ENCODE measurements around the gene KRTAP2-1. TPM values are rescaled to one million over a fixed set of nuclear protein-coding genes. Genes with fewer than 3 reads are reported as not detected.
A peak's percentile ranks its signal among the peaks of the same experiment; 100 is the strongest.

The KRTAP2-1 gene
- total and polyA plus RNA-seq, 2 of the 13 experiments (the other 11 are each of a cell fraction or from before 2014, with no cell fraction given): not detected

DNA sequence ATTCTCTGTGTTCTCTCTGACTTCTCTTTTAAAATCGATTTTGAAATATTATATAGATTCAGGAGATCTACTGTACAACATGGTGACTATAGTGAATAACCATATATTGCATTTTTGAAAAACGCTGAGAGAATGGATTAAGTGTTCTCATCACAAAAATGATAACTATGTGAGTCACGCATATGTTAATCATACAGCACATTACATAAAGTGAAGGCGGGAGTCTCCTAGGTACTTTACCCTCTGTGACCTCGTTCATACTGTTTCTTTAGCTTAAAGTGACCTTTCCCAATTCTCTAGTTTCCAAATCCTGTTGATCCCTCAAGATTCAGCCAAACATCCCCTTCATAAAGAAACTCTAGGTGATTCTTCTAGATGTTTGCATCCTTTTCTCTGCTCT is 44.3 kb downstream of the KRTAP2-1 start (continued):
- TF ChIP-seq HIVEP1 (CRISPR knock-in tag; IDR thresholded peaks at IDR 0.05) (no peak), EP300 (IDR thresholded peaks at IDR 0.05; ENCODE audit: low read depth in 2 of 2, low read length in 2 of 2) (peak in 1 of 2 experiments; percentile 51; a peak in 1 of 4 replicates), EP300 (CRISPR knock-in tag; IDR thresholded peaks at IDR 0.05; ENCODE audit: borderline replicate concordance) (no peak), ZNF292 (CRISPR knock-in tag; IDR thresholded peaks at IDR 0.05; ENCODE audit: borderline replicate concordance, low read depth) (no peak), KLF6 (CRISPR knock-in tag; IDR thresholded peaks at IDR 0.05) (no peak)

DNA sequence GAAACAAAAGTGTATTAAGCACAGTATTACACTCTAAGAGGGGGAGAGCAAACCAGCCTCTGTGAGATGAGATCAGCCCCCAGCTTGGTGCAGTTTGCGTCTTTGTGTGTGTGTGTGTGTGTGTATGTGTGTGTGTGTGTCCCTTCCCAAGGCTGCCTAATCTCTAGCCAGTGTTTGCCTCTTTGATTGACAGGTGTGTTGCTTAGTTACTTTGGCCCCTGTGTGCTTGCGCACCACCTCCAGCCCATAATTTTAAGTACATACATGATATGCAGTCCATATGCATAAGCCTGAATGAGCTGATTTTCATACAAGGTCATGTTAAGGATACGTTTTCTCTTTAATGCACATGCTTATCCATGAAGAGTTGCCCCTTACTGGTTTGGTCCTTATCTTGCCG is 45.3 kb downstream of the KRTAP2-1 start:
- POLR2A ChIA-PET: interaction anchor here (0.7 kb wide), 1 partner anchor 45 kb away, joined by 3 read pairs; no protein-coding TSS in a partner anchor
- H3K27me3 ChIP-seq (ENCODE audit: control insufficient read depth in 1 of 2, insufficient read depth in 2 of 2, low read length in 2 of 2): no peaks in the 10 kb centered on the region
- no peaks in the 10 kb centered on the region for H3K9me3 ChIP-seq (ENCODE audit: low read length)
- H4K20me1 ChIP-seq (ENCODE audit: insufficient read depth, low read length): no peaks in the 10 kb centered on the region
- H3K4me3 ChIP-seq (replicated peaks in 1 of 3; ENCODE audit: insufficient read depth in 1 of 3, low read depth in 2 of 3, low read length in 3 of 3): no peak overlapping the region
- no peaks in the 10 kb centered on the region for H3K36me3 ChIP-seq (replicated peaks in 1 of 2; ENCODE audit: control insufficient read depth in 1 of 2, insufficient read depth in 2 of 2, low read length in 2 of 2)
- no peak overlapping the region for H3K4me2 ChIP-seq (ENCODE audit: low read depth, low read length)
- BruUV-seq (replicated peaks): no TSS peak
- FAIRE-seq: no peak
- H2AFZ ChIP-seq (ENCODE audit: low read length): no peak overlapping the region
- intact Hi-C loops (cut with micrococcal nuclease; ENCODE audit: unreplicated experiment) (no loop called here), in situ Hi-C loops (cut with HindIII; ENCODE audit: extremely low pct_ligation_motif_present, low pct_unique_long_range_greater_than_20kb) (loop anchor here (5.0 kb wide), 2 partner anchors 39 to 89 kb away; no protein-coding TSS in a partner anchor)
- WGBS (ENCODE audit: low lambda C conversion rate): 87% methylated on average over 4 of the region's 4 CpGs
- peaks cover 50% of the 10 kb centered on the region for H3K4me1 ChIP-seq (ENCODE audit: insufficient read depth, low read length)
- H3K79me2 ChIP-seq (ENCODE audit: insufficient read depth, low read length): no peaks in the 10 kb centered on the region
- TF ChIP-seq, protein P1, sequence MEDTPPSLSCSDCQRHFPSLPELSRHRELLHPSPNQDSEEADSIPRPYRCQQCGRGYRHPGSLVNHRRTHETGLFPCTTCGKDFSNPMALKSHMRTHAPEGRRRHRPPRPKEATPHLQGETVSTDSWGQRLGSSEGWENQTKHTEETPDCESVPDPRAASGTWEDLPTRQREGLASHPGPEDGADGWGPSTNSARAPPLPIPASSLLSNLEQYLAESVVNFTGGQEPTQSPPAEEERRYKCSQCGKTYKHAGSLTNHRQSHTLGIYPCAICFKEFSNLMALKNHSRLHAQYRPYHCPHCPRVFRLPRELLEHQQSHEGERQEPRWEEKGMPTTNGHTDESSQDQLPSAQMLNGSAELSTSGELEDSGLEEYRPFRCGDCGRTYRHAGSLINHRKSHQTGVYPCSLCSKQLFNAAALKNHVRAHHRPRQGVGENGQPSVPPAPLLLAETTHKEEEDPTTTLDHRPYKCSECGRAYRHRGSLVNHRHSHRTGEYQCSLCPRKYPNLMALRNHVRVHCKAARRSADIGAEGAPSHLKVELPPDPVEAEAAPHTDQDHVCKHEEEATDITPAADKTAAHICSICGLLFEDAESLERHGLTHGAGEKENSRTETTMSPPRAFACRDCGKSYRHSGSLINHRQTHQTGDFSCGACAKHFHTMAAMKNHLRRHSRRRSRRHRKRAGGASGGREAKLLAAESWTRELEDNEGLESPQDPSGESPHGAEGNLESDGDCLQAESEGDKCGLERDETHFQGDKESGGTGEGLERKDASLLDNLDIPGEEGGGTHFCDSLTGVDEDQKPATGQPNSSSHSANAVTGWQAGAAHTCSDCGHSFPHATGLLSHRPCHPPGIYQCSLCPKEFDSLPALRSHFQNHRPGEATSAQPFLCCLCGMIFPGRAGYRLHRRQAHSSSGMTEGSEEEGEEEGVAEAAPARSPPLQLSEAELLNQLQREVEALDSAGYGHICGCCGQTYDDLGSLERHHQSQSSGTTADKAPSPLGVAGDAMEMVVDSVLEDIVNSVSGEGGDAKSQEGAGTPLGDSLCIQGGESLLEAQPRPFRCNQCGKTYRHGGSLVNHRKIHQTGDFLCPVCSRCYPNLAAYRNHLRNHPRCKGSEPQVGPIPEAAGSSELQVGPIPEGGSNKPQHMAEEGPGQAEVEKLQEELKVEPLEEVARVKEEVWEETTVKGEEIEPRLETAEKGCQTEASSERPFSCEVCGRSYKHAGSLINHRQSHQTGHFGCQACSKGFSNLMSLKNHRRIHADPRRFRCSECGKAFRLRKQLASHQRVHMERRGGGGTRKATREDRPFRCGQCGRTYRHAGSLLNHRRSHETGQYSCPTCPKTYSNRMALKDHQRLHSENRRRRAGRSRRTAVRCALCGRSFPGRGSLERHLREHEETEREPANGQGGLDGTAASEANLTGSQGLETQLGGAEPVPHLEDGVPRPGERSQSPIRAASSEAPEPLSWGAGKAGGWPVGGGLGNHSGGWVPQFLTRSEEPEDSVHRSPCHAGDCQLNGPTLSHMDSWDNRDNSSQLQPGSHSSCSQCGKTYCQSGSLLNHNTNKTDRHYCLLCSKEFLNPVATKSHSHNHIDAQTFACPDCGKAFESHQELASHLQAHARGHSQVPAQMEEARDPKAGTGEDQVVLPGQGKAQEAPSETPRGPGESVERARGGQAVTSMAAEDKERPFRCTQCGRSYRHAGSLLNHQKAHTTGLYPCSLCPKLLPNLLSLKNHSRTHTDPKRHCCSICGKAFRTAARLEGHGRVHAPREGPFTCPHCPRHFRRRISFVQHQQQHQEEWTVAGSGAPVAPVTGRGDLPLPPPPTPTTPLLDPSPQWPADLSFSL (CRISPR knock-in tag; IDR thresholded peaks at IDR 0.05): peak; percentile 69; the same call in 1 of the 2 replicates
- TF ChIP-seq, protein P2, sequence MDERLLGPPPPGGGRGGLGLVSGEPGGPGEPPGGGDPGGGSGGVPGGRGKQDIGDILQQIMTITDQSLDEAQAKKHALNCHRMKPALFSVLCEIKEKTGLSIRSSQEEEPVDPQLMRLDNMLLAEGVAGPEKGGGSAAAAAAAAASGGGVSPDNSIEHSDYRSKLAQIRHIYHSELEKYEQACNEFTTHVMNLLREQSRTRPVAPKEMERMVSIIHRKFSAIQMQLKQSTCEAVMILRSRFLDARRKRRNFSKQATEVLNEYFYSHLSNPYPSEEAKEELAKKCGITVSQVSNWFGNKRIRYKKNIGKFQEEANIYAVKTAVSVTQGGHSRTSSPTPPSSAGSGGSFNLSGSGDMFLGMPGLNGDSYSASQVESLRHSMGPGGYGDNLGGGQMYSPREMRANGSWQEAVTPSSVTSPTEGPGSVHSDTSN (CRISPR knock-in tag; IDR thresholded peaks at IDR 0.05): peak; percentile 67; the same call in 1 of the 2 replicates
- TF ChIP-seq, protein P3, sequence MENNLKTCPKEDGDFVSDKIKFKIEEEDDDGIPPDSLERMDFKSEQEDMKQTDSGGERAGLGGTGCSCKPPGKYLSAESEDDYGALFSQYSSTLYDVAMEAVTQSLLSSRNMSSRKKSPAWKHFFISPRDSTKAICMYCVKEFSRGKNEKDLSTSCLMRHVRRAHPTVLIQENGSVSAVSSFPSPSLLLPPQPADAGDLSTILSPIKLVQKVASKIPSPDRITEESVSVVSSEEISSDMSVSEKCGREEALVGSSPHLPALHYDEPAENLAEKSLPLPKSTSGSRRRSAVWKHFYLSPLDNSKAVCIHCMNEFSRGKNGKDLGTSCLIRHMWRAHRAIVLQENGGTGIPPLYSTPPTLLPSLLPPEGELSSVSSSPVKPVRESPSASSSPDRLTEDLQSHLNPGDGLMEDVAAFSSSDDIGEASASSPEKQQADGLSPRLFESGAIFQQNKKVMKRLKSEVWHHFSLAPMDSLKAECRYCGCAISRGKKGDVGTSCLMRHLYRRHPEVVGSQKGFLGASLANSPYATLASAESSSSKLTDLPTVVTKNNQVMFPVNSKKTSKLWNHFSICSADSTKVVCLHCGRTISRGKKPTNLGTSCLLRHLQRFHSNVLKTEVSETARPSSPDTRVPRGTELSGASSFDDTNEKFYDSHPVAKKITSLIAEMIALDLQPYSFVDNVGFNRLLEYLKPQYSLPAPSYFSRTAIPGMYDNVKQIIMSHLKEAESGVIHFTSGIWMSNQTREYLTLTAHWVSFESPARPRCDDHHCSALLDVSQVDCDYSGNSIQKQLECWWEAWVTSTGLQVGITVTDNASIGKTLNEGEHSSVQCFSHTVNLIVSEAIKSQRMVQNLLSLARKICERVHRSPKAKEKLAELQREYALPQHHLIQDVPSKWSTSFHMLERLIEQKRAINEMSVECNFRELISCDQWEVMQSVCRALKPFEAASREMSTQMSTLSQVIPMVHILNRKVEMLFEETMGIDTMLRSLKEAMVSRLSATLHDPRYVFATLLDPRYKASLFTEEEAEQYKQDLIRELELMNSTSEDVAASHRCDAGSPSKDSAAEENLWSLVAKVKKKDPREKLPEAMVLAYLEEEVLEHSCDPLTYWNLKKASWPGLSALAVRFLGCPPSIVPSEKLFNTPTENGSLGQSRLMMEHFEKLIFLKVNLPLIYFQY (CRISPR knock-in tag; IDR thresholded peaks at IDR 0.05; ENCODE audit: borderline replicate concordance): no peak
- H3K27ac ChIP-seq (ENCODE audit: extremely low read length, insufficient read depth, low read length): no peak overlapping the region
- CTCF ChIA-PET (ENCODE audit: low intra/inter-chr PET ratio, low total read pairs): no interaction called here
- no peak overlapping the region for H3K9ac ChIP-seq (ENCODE audit: insufficient read depth, low read depth, low read length)
- no peak for DNase-seq (ENCODE audit: low spot score)
- no peak for ATAC-seq

Measured in HepG2 (cell line).